ENCODE measurements around the gene ALPP. TPM values are rescaled to one million over a fixed set of nuclear protein-coding genes. Genes with fewer than 3 reads are reported as not detected.
"Not testable (repeated sequence)": the region's sequence is repeated elsewhere in the genome, so short reads cannot be mapped to it uniquely, and the experiment has no call there.

ALPP gene
- total and polyA plus RNA-seq, 4 experiments from 2014 or later, result not detected

GRCh38 chr2:232406556-232407310 is 28.2 kb downstream of the ALPP start, which contains the start of gene ALPG:
Gene ALPG, plus strand, starts transcription at chr2:232406844. Its CDS starts 51 bp downstream, at chr2:232406895.
- H3K4me3 Mint-ChIP-seq, result no peak within 1 kb of the TSS
- Histone ChIP-seq H3K36me3 (ENCODE audit: insufficient read depth, low read length) (no peaks in the 10 kb centered on the region), H3K9me3 (ENCODE audit: control insufficient read depth in 1 of 2, low read length in 2 of 2) (no peaks in the 10 kb centered on the region), H3K4me1 (ENCODE audit: insufficient read depth, low read length) (no peaks in the 10 kb centered on the region), H3K4me3 (ENCODE audit: low read length in 2 of 2) (no peak within 1 kb of the TSS), H3K27ac (ENCODE audit: low read depth, low read length) (no peak within 1 kb of the TSS), H3K27me3 (ENCODE audit: insufficient read depth, low read length) (no peaks in the 10 kb centered on the region)
- H3K9me3 Mint-ChIP-seq, result no peaks in the 10 kb centered on the region
- H3K4me1 Mint-ChIP-seq, result no peaks in the 10 kb centered on the region
- H3K27me3 Mint-ChIP-seq, result peaks cover 7 to 8% of the 10 kb centered on the region in 2 donors
- ChIA-PET POLR2A (ENCODE audit: partially characterized antibody) (no interaction called here), CTCF (ENCODE audit: partially characterized antibody) (no interaction called here)
- intact Hi-C loops (cut with micrococcal nuclease), result no loop called here
- H3K36me3 Mint-ChIP-seq, result no peaks in the 10 kb centered on the region
- DNase-seq, result no peak
- H3K27ac Mint-ChIP-seq, result no peak within 1 kb of the TSS

DNA sequence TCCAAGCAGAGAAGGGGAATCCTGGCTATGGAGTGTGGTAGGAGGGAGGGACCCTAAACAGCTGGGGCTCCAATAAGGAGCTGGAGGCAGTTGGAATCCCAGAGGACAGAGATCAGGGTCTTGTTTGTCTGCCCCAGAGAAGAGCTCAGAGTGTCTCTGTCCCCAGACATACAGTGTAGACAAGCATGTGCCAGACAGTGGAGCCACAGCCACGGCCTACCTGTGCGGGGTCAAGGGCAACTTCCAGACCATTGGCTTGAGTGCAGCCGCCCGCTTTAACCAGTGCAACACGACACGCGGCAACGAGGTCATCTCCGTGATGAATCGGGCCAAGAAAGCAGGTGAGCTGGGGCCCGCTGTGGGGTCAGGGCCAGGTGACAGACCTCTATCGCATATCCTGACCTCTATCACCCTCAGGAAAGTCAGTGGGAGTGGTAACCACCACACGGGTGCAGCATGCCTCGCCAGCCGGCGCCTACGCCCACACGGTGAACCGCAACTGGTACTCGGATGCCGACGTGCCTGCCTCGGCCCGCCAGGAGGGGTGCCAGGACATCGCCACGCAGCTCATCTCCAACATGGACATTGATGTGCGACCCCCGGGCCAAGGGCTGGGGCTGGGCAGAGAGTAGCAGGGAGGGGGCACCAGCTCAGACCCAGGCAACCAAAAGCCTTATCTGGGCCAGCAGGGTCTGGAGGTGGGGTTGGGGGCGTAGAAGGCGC is 29.0 kb downstream of the ALPP start:
- H3K9me3 ChIP-seq (ENCODE audit: control insufficient read depth in 1 of 2, low read length in 2 of 2); H3K36me3 Mint-ChIP-seq; H3K27ac Mint-ChIP-seq; DNase-seq; H3K27me3 ChIP-seq (ENCODE audit: insufficient read depth, low read length); H3K4me1 Mint-ChIP-seq; intact Hi-C loops (cut with micrococcal nuclease); POLR2A ChIA-PET (ENCODE audit: partially characterized antibody); H3K27me3 Mint-ChIP-seq; H3K4me3 ChIP-seq (ENCODE audit: low read length in 2 of 2); H3K36me3 ChIP-seq (ENCODE audit: insufficient read depth, low read length); CTCF ChIA-PET (ENCODE audit: partially characterized antibody); H3K4me3 Mint-ChIP-seq; H3K9me3 Mint-ChIP-seq; H3K4me1 ChIP-seq (ENCODE audit: insufficient read depth, low read length); H3K27ac ChIP-seq (ENCODE audit: low read depth, low read length): not testable (repeated sequence)

DNA sequence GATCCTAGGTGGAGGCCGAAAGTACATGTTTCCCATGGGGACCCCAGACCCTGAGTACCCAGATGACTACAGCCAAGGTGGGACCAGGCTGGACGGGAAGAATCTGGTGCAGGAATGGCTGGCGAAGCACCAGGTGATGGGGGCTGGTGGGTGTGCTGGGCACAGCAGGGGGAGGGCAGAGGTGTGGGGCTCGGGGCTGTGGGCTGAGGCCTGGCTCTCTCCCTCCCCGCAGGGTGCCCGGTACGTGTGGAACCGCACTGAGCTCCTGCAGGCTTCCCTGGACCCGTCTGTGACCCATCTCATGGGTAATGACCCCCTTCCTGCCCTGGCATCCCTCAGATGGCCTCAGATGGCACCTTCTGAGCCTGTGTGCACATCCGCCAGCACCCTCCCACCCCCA is 29.7 kb downstream of the ALPP start:
- CTCF ChIA-PET (ENCODE audit: partially characterized antibody); H3K27ac Mint-ChIP-seq; H3K4me1 ChIP-seq (ENCODE audit: insufficient read depth, low read length); H3K4me1 Mint-ChIP-seq; DNase-seq; H3K27me3 ChIP-seq (ENCODE audit: insufficient read depth, low read length); H3K9me3 ChIP-seq (ENCODE audit: control insufficient read depth in 1 of 2, low read length in 2 of 2); H3K4me3 Mint-ChIP-seq; H3K27me3 Mint-ChIP-seq; H3K36me3 Mint-ChIP-seq; H3K36me3 ChIP-seq (ENCODE audit: insufficient read depth, low read length); intact Hi-C loops (cut with micrococcal nuclease); POLR2A ChIA-PET (ENCODE audit: partially characterized antibody); H3K4me3 ChIP-seq (ENCODE audit: low read length in 2 of 2); H3K9me3 Mint-ChIP-seq; H3K27ac ChIP-seq (ENCODE audit: low read depth, low read length): not testable (repeated sequence)

DNA sequence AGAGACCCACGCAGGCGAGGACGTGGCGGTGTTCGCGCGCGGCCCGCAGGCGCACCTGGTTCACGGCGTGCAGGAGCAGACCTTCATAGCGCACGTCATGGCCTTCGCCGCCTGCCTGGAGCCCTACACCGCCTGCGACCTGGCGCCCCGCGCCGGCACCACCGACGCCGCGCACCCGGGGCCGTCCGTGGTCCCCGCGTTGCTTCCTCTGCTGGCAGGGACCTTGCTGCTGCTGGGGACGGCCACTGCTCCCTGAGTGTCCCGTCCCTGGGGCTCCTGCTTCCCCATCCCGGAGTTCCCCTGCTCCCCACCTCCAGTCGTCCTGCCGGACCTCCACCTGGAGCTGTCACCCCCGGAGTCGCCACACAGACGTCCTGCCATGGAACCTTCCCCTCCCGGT is 31.1 kb downstream of the ALPP start:
- POLR2A ChIA-PET (ENCODE audit: partially characterized antibody); H3K4me3 Mint-ChIP-seq; H3K27me3 ChIP-seq (ENCODE audit: insufficient read depth, low read length); H3K4me3 ChIP-seq (ENCODE audit: low read length in 2 of 2); DNase-seq; H3K4me1 Mint-ChIP-seq; H3K36me3 ChIP-seq (ENCODE audit: insufficient read depth, low read length); CTCF ChIA-PET (ENCODE audit: partially characterized antibody); H3K27ac ChIP-seq (ENCODE audit: low read depth, low read length); H3K27ac Mint-ChIP-seq; H3K4me1 ChIP-seq (ENCODE audit: insufficient read depth, low read length); H3K36me3 Mint-ChIP-seq; intact Hi-C loops (cut with micrococcal nuclease); H3K9me3 ChIP-seq (ENCODE audit: control insufficient read depth in 1 of 2, low read length in 2 of 2); H3K9me3 Mint-ChIP-seq: not testable (repeated sequence)
- H3K27me3 Mint-ChIP-seq, result peaks cover 10% of the 10 kb centered on the region in 2 donors

DNA sequence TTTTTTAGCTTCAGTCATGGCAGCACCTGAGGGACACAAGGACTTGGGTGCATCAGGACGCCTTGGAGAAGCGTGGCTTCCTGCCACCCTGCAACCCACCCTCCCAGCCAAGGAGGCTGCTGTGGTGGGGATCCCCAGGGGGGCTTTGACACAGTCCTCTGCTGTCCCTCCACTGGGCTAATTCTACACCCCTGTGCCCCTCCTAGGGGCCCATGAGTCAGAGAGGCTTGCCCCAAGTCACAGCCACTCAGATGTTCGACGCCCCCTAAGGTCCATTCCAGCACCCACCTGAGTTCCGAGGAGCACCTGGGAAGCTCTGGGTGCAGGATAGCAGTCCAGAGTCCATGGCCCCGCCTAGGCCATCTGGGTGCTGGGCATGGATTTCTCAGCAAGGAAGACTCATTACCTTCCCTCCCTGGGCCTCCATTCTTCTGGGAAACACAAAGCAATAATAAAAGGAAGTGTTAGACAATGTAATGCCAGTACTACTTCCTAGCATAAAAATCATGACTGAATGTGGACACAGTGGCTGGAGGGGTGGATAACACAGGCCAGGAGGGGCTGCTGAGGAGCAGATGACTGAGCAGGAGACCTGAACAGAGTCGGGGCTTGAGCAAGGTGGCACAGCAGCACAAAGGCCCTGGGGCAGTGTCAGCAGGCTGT is 31.8 kb downstream of the ALPP start:
- no peak overlapping the region for H3K27ac Mint-ChIP-seq
- peaks cover 6 to 8% (median 7%) of the 10 kb centered on the region in 4 donors for H3K4me1 Mint-ChIP-seq
- no peak overlapping the region for H3K4me3 ChIP-seq (ENCODE audit: low read length in 2 of 2)
- H3K36me3 Mint-ChIP-seq, result no peaks in the 10 kb centered on the region
- no peaks in the 10 kb centered on the region for H3K9me3 ChIP-seq (ENCODE audit: control insufficient read depth in 1 of 2, low read length in 2 of 2)
- intact Hi-C loops (cut with micrococcal nuclease), result no loop called here
- CTCF ChIA-PET (ENCODE audit: partially characterized antibody), result no interaction called here
- DNase-seq, result no peak
- no peaks in the 10 kb centered on the region for H3K9me3 Mint-ChIP-seq
- no peaks in the 10 kb centered on the region for H3K36me3 ChIP-seq (ENCODE audit: insufficient read depth, low read length)
- H3K4me1 ChIP-seq (ENCODE audit: insufficient read depth, low read length), result no peaks in the 10 kb centered on the region
- POLR2A ChIA-PET (ENCODE audit: partially characterized antibody), result no interaction called here
- H3K27me3 Mint-ChIP-seq, result peaks cover 10 to 14% of the 10 kb centered on the region in 2 donors
- no peak overlapping the region for H3K27ac ChIP-seq (ENCODE audit: low read depth, low read length)
- H3K4me3 Mint-ChIP-seq, result no peak overlapping the region
- H3K27me3 ChIP-seq (ENCODE audit: insufficient read depth, low read length), result no peaks in the 10 kb centered on the region

GRCh38 chr2:232411901-232412629 is 33.5 kb downstream of the ALPP start:
- H3K4me1 Mint-ChIP-seq, result peaks cover 7 to 12% (median 8%) of the 10 kb centered on the region in 4 donors
- ChIA-PET POLR2A (ENCODE audit: partially characterized antibody) (no interaction called here), CTCF (ENCODE audit: partially characterized antibody) (no interaction called here)
- no peaks in the 10 kb centered on the region for H3K9me3 ChIP-seq (ENCODE audit: control insufficient read depth in 1 of 2, low read length in 2 of 2)
- no peak overlapping the region for H3K27ac Mint-ChIP-seq
- intact Hi-C loops (cut with micrococcal nuclease), result no loop called here
- H3K9me3 Mint-ChIP-seq, result no peaks in the 10 kb centered on the region
- H3K4me1 ChIP-seq (ENCODE audit: insufficient read depth, low read length), result no peaks in the 10 kb centered on the region
- H3K4me3 Mint-ChIP-seq, result no peak overlapping the region
- H3K27ac ChIP-seq (ENCODE audit: low read depth, low read length), result no peak overlapping the region
- peaks cover 16 to 20% of the 10 kb centered on the region in 2 donors for H3K27me3 Mint-ChIP-seq
- no peak overlapping the region for H3K4me3 ChIP-seq (ENCODE audit: low read length in 2 of 2)
- no peaks in the 10 kb centered on the region for H3K27me3 ChIP-seq (ENCODE audit: insufficient read depth, low read length)
- no peaks in the 10 kb centered on the region for H3K36me3 ChIP-seq (ENCODE audit: insufficient read depth, low read length)
- no peak for DNase-seq
- no peaks in the 10 kb centered on the region for H3K36me3 Mint-ChIP-seq

- no peak overlapping the region for H3K4me3 ChIP-seq (ENCODE audit: low read length in 2 of 2)
- H3K4me3 Mint-ChIP-seq, result no peak overlapping the region
- H3K36me3 ChIP-seq (ENCODE audit: insufficient read depth, low read length), result no peaks in the 10 kb centered on the region
- H3K9me3 ChIP-seq (ENCODE audit: control insufficient read depth in 1 of 2, low read length in 2 of 2), result no peaks in the 10 kb centered on the region
- no peaks in the 10 kb centered on the region for H3K36me3 Mint-ChIP-seq
- no peak for DNase-seq
- intact Hi-C loops (cut with micrococcal nuclease), result no loop called here
- CTCF ChIA-PET (ENCODE audit: partially characterized antibody), result interaction anchor here (1.3 kb wide), 1 partner anchor 488 kb away, joined by 3 read pairs; no protein-coding TSS in a partner anchor
- no peak overlapping the region for H3K27ac Mint-ChIP-seq
- H3K27me3 ChIP-seq (ENCODE audit: insufficient read depth, low read length), result no peaks in the 10 kb centered on the region
- no peaks in the 10 kb centered on the region for H3K9me3 Mint-ChIP-seq
- H3K4me1 Mint-ChIP-seq, result peaks cover 7 to 12% (median 8%) of the 10 kb centered on the region in 4 donors
- peaks cover 17 to 22% of the 10 kb centered on the region in 2 donors for H3K27me3 Mint-ChIP-seq
- POLR2A ChIA-PET (ENCODE audit: partially characterized antibody), result no interaction called here
- H3K4me1 ChIP-seq (ENCODE audit: insufficient read depth, low read length), result no peaks in the 10 kb centered on the region
- H3K27ac ChIP-seq (ENCODE audit: low read depth, low read length), result no peak overlapping the region
Observed at GRCh38 chr2:232412986-232413385, 34.4 kb downstream of the ALPP start.

Measured in CD4-positive, alpha-beta memory T cell (primary cell).